C4-2B (cell line): ENCODE measurements around the gene NT5C2.
"Not testable (repeated sequence)": the region's sequence is repeated elsewhere in the genome, so short reads cannot be mapped to it uniquely, and the experiment has no call there.

Source experiments
- H3K27ac ChIP-seq: fragments of 450-650 bp; 2 replicates; pipeline ENCODE4 v1.5.1; 2017
- CTCF ChIP-seq: fragments of 450-650 bp; conservative IDR thresholded peaks from 2 replicates; pipeline ENCODE4 v1.5.1; 2017; ENCODE audit warnings: mild to moderate bottlenecking
- ZFX ChIP-seq: fragments of 450-650 bp; IDR thresholded peaks from 2 replicates; pipeline ENCODE4 v1.6.1; 2017

Gene NT5C2

GRCh38 chr10:103130910-103131309, 62.2 kb downstream of the NT5C2 start:
- H3K27ac ChIP-seq: no peak overlapping the region

DNA sequence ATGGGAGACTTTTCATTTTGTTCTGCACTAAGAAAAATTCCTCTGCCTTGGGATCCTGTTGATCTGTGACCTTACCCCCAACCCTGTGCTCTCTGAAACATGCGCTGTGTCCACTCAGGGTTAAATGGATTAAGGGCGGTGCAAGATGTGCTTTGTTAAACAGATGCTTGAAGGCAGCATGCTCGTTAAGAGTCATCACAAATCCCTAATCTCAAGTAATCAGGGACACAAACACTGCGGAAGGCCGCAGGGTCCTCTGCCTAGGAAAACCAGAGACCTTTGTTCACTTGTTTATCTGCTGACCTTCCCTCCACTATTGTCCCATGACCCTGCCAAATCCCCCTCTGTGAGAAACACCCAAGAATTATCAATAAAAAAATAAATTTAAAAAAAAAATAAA, 62.9 kb downstream of the NT5C2 start:
- not testable (repeated sequence) for H3K27ac ChIP-seq

More at GRCh38 chr10:103130910-103131309, 62.2 kb downstream of the NT5C2 start:
- no peak for TF ChIP-seq CTCF
- TF ChIP-seq ZFX: no peak

DNA sequence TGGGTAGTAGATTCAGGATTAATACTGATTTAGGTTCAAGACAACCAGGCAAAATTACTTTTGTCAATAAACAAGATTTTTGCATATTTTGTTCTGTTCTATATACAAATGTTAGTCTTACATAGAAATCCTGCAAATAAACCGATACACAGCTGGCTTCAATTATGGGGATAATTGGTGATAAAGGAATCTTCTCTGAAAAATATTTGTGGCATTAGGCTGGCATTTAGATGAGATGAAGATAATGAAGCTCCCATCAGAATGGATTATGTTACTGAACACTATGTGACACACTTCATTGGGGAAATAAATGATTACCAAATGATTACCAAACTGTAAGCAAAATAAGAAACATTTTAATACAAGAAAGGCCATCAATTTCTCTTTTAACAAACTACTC, 65.8 kb downstream of the NT5C2 start:
- H3K27ac ChIP-seq: no peak overlapping the region
- no peak for TF ChIP-seq CTCF
- TF ChIP-seq ZFX: no peak

GRCh38 chr10:103125323-103126267, 67.5 kb downstream of the NT5C2 start:
- TF ChIP-seq CTCF (no peak), ZFX (no peak)
- no peak overlapping the region for H3K27ac ChIP-seq

DNA sequence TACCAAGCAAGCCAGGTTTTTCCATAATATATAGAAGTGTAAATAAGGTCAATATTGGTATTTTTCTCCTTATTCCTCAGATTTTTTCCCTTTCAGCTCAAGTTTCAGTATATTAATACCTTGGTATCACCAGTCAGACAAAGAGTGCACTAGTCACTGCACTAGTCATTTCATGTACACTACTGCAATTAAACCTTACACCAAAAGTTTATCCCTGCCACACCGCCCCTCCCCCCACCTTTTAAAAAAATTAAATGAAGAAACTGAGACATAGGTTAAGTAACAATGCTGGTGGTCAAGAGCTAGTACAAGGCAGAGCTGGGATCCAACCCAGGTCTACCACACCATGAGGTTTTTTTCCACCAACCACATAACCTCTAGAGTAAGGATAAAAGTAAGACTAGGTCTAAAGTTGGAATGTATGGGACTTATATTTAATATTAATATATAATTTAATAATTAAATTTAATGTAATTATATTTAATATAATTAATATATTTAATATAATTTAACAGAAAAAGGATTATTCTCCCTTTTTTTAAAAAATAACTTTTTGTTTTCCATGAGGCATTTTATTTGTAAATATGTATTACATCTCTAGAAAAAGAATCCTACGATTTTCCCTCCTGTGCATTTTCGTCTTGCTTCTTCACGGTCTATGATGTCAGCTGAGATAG, 68.5 kb downstream of the NT5C2 start:
- no peak for TF ChIP-seq ZFX
- no peak for TF ChIP-seq CTCF
- no peak overlapping the region for H3K27ac ChIP-seq

DNA sequence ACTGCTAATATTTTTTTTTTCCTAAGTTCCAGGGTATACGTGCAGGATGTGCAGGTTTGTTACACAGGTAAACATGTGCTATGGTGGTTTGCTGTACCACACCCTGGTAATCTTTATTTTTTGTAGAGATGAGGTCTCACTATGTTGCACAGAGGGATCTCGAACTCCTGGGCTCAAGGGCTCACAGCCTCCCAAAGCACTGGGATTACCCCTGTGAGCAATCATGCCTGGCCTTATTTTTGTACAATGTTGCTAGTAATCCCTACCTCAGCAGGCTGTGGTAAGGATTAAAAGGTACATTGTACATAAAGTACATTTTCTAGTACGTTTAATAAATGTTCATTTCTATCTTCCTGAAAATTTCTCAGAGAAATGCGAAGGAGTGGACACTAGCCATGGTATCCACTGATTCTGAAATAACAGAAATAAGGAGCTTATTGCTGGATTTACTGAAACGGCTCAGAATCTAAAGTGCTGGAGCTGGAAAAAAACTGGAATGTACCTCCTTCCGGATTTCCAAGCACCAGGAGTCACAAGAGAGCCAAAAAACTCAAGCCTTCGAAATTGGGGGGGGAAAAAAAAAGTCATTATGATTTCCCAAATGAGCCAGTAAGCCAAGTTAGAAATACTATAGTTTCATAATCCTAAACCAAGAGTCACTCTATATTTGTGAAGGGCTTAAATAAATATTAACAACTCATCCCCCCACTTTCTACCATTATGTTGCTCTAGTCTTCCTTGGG, 69.6 kb downstream of the NT5C2 start:
- no peak overlapping the region for H3K27ac ChIP-seq
- TF ChIP-seq ZFX: no peak
- TF ChIP-seq CTCF: no peak

GRCh38 chr10:103120977-103121735, 71.9 kb downstream of the NT5C2 start:
- no peak overlapping the region for H3K27ac ChIP-seq
- TF ChIP-seq ZFX (no peak), CTCF (no peak)
